ENCODE data around the gene JOSD2.
"Not testable (repeated sequence)": the region's sequence is repeated elsewhere in the genome, so short reads cannot be mapped to it uniquely, and the experiment has no call there.

Gene JOSD2

GRCh38 chr19:50546527-50547221 is 35.7 kb upstream of the JOSD2 start:
- DNase-seq = no peak

GRCh38 chr19:50542943-50543342 is 32.0 kb upstream of the JOSD2 start:
- no peak for DNase-seq

DNA sequence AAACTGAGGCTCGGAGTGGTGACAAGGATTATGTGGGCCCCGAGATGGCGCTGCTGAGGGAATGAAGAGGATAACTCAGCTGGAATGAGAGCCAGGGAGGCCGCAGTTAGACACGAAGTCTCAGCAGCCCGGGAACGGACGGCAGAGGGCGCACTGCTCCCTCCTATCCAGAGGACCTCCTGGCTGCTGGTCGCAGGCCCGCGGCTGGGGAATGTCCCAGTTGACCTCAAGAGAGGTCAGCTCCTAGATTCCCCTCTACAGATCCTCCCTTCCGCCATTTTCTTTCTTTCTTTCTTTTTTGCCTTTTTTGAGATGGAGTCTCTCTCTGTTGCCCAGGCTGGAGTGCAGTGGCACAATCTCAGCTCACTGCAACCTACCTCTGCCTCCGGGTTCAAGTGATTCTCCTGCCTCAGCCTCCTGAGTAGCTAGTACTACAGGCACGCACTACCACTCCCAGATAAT is 26.8 kb upstream of the JOSD2 start:
- peak; percentile 66 for DNase-seq

DNA sequence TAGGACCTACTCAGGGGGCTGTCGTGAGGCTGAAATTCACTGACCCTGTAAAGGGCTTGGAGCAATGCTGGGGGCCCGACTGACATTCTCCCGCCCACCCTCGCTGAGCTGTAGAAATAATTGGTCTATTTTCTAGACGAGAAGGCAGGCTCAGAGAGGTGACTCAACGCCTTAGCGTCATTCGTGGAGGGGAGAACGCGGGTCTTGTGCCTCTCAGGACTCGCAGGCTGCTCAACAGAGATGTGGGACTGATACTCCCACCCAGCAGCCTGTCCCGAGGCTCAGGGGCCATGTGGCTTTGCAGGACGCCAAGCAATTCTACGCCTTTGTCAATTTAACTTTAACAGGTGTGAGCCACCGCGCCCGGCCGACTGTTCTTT is 26.3 kb upstream of the JOSD2 start:
- DNase-seq = no peak

- DNase-seq = no peak
Measured at GRCh38 chr19:50536662-50537305, 25.8 kb upstream of the JOSD2 start.

DNA sequence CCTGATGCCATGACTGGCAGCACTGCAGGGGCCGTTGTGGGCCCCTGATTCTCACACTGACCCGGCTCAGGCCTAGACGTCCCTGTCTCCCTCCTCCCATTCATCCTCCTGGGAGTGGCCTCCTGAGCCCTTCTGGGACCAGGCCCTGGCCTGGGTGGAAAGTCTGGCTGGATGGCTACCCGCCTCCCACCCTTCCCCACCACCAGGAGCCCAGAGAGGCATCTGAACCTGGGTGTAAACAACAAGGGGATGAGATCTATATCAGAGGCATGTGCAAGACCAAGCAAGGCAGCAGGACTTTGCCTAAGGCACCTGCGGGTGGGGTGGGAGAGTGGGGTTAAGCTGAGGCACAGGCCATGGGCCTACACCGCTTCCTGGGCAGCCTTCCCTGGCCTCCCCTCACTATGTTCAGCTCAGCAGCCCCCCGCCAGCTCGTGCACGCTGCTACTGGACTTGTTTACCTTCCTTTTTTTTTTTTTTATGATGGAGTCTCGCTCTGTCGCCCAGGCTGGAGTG is 24.7 kb upstream of the JOSD2 start:
- no peak for DNase-seq

DNA sequence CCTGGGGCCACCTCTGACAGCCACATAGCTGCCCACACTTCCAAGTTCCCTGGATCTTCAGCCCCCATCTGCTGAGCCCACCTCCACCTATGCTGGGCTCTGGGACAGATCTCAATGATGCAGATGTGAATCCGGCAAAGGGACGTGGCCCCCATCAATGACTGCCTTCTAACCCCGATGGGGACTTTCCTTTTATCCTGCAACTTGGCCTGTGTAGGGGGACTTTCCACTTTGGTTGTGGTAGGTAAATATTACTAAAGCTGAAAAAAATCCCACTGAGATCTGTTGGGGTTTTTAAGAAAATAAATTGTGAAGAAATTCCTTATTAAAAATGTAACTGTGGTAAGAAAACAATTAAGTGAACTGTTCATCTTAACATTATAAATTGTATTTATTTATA is 23.5 kb upstream of the JOSD2 start:
- no peak for DNase-seq

DNA sequence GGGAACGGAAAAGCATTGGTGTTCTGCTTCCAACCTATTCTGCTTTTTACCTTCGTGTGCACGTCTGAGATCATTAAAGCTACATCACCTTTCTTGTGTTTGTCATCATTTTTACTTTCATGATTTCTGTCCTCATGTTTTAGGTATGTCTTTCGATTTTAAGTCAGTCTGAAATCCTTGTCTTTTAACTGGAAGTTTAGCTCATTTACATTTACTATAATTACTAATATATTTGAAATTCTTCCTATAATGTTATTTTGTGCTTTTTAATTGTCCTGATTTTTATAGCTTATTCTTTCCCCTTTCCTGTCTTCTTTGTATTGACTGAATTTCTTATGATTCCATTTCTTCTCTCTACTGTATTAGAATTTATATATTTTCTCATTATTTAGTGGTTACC is 22.0 kb upstream of the JOSD2 start:
- no peak for DNase-seq

GRCh38 chr19:50531171-50531612 is 20.2 kb upstream of the JOSD2 start:
- no peak for DNase-seq

GRCh38 chr19:50528052-50528451 is 17.1 kb upstream of the JOSD2 start:
- not testable (repeated sequence) for DNase-seq

- no peak for DNase-seq
Measured at GRCh38 chr19:50522881-50523280, 11.9 kb upstream of the JOSD2 start.

GRCh38 chr19:50520822-50521465 is 10.0 kb upstream of the JOSD2 start:
- no peak for DNase-seq

- no peak for DNase-seq
Measured at GRCh38 chr19:50519006-50519575, 8.1 kb upstream of the JOSD2 start.

DNA sequence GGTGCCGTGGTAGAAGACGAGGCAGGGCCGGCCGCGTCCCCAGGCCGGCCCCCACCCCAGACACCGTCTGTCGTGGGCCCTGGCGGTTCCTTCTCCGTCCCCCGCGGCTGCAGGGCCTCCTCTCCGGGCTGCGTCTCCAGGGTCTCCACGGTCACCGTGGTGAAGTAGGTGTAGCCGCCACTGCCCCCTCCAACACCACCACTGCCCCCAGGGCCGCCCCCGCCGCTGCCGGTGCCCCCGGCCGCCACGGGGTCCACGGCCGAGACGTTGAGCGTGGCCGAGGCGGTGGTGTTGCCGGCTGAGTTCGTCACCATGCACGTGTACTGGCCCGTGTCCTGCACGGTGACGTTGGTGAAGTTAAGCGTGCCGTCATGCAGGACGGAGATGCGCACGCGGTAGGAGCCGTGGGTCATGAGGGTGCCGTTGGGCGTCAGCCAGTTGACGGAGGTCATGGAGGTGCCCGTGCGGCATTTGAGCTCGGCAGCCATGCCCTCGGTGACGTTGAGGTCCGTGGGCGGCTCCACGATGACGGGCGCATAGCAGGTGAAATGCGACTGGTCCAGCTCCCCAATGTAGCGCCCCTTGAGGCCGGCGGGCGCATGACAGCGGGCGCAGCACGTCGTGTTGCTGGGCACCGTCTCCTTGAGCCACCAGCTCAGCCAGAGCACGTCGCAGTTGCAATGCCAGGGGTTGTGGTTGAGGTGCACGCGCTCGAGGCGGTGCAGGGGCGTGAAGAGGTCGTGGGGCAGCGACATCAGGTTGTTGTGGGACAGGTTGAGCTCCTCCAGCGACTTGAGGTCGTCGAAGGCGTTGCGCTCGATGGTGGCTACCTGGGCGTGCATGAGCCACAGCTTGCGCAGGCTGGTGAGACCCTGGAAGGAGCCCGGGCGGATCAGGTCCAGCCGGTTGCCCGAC is 7.4 kb upstream of the JOSD2 start:
- no peak for DNase-seq

DNA sequence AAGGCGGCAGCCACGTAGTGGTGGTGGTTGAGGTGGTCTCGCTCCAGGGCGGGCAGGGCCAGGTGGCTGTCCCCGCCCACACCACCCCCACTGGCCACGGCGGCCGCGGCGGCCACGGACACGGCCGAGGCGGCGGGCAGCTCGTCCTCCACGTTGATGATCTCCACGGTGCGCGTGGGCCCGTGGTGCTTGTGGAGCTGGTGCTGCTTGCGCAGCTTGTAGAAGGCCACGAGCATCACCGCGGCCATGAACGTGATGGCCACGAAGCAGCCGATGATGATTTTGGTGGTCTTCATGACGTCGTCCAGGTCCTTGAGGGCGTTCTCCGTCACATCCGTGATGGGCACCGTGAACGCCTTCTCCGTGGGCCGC is 6.7 kb upstream of the JOSD2 start:
- no peak for DNase-seq

- DNase-seq = no peak
Measured at GRCh38 chr19:50516964-50517703, 6.1 kb upstream of the JOSD2 start.

DNA sequence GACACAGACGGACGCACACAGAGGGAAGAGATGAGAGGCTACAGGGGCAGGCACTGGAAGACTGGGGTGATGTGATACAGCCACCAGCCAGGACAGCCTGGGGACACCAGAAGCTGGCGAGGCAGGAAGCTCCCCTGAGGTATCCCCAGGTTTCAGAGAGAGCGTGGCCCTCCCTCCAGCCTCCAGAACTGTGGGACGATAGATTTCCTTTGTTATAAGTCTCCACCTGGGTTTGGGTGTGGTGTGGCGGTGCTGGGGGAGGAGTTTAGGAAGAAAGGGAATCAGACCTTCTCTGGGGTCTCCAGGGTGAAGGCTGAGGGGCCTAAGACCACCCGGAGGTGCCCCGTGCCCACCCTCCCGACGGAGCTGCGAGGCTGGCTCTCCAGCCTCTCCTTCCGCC is 5.5 kb upstream of the JOSD2 start:
- no peak for DNase-seq

DNA sequence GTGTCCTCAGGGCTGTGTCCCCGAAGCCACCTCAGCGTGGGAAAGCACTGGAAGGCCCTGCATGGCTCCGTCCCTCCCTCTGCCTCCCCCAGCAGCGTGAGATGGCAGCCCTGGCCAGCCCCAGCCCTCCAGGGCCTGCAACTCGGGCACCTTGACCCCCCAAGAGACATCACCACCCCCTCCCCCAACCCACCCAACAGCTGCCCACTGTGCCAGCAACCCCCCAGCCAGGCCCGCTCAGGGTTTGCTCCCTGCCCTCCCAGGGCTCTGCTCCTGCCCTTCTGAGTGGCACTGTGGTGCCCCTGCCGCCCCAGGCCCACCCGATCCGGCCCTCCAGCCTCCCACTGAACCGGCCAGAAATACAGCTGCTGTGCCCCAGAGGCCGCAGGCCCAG is 4.2 kb upstream of the JOSD2 start:
- no peak for DNase-seq

GRCh38 chr19:50514346-50515167 is 3.6 kb upstream of the JOSD2 start:
- DNase-seq = peak; percentile 81

DNA sequence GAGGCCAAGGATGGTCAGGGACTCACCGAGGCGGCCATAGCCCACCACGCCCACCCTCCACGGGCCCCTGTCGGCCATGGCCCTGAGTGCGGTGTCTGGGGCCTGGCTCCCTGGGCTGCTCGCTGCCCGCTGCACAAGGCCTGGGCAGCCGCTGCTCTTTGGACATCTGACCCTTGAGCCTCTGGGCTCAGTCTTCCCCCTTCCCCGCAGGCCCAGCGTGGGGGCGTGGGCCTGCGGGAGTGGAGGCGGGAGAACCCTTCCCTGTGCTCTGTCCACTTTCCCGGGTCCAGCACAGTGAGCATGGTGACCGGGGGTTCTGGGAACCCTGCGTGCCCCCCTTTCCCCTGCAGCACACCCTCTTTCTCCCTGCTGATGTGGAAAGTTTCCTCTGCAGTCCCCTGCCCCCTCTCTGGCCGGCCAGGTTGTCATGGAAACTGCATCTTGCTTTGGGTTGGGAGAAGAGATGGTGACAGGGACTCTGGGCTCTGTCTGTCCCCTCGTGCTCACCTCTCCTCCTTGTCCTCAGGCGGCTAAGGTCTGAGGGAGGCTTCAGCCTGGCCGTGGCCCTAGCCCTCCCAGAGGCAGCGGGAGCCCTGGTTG is 2.9 kb upstream of the JOSD2 start, which contains the start of gene ASPDH:
ASPDH (minus strand) TSS at position 168 of the 600 bp plus-strand sequence; CDS start at position 78, 90 bp downstream.
- no peak for DNase-seq
